HG03175 (cell line): ENCODE measurements around the gene TMSB4Y.

Experiments used
- ATAC-seq: cut with Tn5 transposase; IDR thresholded peaks from one replicate; pipeline ENCODE4 v1.9.1; 2021; ENCODE audit warnings: mild to moderate bottlenecking, moderate library complexity; ENCODE audit not compliant: unreplicated experiment

TMSB4Y gene

DNA sequence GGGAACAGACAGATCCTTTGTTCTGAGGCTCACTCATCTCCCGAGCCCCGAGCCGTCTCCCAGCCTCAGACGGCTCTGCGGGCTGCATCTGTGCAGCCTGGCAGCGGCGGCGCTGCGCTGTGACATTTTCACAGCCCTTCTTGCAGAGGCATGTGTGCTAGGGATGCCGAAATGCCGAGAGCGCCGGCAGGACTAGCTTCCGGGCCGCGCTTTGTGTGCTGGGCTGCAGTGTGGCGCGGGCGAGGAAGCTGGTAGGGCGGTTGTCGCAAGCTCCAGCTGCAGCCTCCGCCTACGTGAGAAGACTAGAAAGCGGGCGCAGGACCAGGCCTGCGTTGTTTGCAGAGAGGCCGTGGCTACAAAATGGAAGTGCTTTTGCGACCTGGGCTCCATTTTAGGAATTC, at the start of gene TMSB4Y:
Gene TMSB4Y, plus strand, starts transcription at position 332 of the 401 bp plus-strand sequence.
- peak; percentile 90 for ATAC-seq

- ATAC-seq = no peak
Measured at GRCh38 chrY:13664162-13664561, 39.5 kb upstream of the TMSB4Y start.

DNA sequence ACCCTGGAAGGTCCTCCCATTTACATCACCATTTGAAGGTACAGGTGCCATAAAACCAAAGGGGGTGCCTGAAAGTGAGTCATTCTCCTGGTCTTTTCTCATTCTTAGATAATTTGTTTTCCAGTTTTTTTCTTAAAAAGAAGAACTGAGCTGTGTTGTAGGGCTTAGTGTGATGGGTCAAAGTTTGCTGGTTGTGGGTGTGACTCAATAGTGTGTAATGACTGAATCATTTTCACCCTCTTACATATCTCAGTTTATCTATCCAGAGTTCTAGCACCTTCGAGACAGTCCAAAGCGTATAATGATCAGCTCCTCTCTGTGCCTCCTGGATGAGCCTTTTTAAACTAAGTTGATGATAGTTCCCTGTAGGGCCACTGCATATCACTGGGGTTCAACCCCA, 32.6 kb upstream of the TMSB4Y start:
- no peak for ATAC-seq

GRCh38 chrY:13702276-13702675, 1.4 kb upstream of the TMSB4Y start:
- no peak for ATAC-seq

DNA sequence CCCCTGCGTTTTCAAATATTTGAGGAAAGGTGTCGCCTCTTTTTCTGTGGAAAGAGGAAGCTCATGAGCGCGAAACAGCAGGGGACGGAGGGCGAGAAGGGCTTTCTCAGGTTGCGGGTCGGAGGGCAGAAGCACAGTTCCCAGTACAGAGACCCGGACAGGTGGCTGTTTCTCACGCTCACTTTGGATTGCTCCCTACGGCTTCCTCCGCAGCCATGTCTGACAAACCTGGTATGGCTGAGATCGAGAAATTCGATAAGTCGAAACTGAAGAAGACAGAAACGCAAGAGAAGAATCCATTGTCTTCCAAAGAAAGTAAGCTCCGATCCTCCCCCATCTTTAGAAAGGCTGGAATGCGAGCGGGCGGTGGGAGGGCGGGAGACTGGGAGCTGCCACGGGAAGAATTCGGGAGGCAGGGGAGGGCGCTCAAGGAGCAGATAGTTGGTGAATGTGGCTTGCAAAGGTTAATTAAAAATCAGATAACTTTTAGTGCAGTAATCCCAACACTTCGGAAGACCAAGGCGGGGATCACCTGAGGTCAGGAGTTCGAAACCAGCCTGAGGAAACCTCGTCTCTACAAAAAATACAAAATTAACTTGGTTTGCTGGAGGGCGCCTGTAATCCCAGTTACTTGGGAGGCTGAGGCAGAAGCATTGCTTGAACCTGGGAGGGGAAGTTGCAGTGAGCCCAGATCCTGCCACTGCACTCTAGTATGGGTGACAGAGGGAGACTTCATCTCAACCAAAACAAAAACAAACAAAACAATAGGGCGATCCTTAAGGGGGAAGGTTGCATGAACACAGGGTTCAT, 627 bp downstream of the TMSB4Y start:
- peak; percentile 24 for ATAC-seq

DNA sequence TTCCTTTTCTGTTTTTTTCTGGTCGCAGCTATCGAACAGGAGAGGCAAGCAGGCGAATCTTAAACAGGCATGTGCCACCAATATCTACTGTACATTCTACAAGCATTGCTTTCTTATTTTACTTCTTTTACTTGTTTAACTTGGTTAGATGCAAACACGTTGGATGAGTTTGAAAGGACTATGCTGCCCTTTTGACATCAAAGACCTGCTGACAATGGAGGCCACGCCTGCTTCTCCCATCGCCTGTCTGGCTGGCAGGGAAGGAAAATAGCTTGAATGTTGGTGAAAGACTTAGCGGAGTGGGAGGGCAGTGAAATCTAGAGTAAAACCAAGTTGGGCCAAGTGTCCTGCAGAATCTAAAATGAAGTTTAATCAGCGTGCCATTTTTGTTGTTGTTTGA, 1.5 kb downstream of the TMSB4Y start:
- ATAC-seq = no peak

GRCh38 chrY:13708038-13708437, 4.3 kb downstream of the TMSB4Y start:
- ATAC-seq = no peak

DNA sequence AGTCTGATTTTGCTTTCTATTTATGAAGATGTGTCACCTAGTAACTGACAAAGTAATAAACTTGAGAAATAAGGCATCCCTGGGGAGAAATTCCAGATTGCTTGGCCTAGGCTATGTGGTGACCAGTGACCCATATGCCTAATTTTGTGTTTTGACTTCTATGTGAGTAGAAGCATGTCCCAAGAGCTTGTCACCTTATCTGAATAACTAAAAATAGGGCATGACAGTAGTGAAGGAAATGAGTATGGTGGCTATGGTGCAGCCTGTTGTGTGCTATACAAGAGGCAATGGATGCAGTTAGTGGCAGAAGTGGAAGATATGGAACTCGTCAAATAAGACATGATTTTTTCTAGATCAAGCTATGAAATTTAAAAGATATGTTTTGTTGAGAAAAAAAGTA, 15.3 kb downstream of the TMSB4Y start:
- ATAC-seq = no peak

DNA sequence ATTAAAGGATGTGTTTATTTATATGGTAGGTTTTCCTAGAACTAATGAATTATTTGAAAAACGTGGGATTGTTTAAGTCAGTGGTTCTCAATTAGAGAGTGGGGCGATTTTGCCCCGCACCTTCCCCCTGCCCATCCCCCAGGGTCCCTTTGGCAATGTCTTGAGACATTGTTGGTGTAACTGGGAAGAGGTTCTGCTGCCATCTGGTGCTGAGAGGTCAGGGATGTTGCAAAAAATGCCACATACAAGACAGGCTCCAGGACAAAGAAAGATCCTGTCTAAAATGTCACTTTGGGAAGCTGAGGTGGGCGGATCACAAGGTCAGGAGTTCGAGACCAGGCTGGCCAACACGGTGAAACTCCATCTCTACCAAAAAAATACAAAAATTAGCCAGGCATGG, 25.8 kb downstream of the TMSB4Y start:
- no peak for ATAC-seq

- ATAC-seq = no peak
Measured at GRCh38 chrY:13738618-13739017, 34.9 kb downstream of the TMSB4Y start.

DNA sequence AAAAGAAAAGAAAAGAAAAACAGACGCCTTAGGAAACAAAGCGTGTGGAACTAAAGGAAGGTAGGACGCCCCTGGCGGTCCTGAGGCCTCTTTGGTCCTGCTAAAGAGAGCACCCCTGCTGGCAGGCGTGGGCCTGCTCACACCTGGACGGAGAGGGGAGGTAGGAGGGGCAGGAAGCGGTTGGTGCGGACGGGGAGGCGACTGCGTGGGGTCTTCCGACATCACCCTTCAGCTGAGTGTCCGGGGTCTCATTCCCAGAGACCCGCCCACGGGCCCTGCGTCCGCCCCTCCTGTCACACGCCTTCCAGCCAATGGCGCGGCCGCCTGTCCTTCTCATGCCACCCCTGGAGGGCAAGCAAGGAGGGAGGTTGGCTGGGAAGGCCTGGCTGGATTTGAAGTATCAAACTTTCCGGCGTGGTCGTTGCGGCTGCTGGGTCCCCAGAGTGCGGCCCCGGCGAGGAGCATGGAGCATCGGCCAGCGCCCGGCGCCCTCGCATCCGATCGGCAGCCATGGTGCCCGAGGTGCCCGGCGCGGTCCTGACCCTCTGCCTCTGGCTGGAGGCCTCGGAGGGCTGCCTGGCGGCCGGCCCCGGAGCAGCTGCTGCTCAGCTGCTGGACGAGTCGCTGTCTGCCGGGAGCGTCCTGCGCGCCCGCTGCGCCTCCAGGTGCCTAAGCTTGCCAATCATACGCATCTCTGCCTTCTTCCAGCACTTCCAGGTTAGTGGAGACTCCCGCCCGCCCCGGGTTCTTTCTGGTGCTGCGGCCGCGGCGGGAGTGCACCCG, 47.8 kb downstream of the TMSB4Y start:
- ATAC-seq = peak; percentile 94

DNA sequence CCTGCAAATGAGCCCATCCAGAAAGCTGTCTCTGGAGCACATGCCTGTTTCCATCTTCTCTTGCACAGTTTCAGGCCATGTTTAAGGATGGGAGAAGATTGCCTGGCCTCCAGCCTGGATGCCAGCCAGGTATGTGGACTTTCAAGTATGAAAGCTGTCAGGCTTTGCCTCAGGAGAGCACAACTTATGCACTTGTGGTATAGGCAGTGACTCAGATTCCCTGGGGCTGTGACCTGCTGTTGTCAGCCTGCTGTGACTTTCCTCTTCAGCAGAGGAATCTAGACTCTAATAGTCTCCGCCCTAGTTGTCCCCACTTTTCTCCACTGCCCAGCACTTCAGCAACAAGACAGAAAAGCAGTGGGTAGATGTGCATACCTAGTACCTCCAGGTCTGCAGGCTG, 51.0 kb downstream of the TMSB4Y start:
- no peak for ATAC-seq
